GM19395 (cell line): Measurements from ENCODE around the gene PIK3R4.

Source experiments
- ATAC-seq: cut with Tn5 transposase; IDR thresholded peaks from one replicate; pipeline ENCODE4 v1.9.1; 2021; ENCODE audit warnings: mild to moderate bottlenecking, moderate library complexity; ENCODE audit not compliant: unreplicated experiment

The PIK3R4 gene

GRCh38 chr3:130644628-130645253, 101.9 kb downstream of the PIK3R4 start:
- ATAC-seq: no peak

DNA sequence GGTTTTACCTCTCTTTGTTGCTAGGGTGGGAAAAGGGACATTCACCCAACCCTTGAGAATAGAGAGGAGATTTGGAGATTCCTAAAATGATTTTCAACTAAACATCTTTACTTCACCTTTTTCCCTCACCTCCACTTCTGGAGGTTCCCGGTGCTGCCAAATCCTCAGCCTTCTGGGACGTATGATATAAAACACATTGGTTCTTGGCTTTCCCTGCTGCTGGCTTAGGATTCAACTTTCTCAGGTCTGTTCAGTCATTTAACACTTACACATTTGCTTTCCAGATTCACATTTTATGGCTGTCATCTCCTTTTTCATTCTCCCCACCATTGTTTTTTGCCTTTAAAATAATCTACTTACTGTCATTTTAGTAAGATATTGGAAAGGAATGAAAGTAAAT, 106.6 kb downstream of the PIK3R4 start:
- no peak for ATAC-seq

DNA sequence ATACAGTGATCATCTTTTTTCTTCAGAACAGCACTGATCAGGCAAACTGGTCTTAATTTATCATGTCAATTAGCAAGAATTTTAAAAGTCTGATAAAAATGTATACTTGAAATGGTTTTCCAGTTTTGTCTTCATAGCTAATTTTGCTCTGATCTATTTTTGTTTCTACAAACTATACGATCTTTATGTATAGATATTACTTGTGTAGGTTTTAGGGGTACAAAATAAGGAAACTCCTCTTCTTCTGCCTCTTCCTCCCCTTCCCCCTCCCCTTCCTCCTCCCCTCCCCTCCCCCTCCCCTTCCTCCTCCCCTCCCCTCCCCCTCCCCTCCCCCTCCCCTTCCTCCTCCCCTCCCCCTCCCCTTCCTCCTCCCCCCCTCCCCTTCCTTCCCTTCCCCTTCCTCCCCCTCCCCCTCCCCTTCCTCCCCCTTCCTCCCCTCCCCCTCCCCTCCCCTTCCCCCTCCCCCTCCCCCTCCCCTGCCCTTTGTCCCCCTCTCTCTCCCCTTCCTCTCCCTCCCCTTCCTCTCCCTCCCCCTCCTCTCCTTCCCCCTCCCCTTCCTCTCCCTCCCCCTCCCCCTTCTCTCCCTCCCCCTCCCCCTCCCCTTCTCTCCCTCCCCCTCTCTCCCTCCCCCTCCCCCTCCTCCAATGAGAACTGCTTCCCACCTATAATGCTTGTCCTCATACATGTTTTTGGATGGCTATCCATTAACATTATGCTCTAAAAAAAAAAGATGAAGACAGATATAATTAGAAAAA, 110.0 kb downstream of the PIK3R4 start:
- ATAC-seq: no peak

GRCh38 chr3:130635978-130636377, 110.7 kb downstream of the PIK3R4 start:
- ATAC-seq: no peak

DNA sequence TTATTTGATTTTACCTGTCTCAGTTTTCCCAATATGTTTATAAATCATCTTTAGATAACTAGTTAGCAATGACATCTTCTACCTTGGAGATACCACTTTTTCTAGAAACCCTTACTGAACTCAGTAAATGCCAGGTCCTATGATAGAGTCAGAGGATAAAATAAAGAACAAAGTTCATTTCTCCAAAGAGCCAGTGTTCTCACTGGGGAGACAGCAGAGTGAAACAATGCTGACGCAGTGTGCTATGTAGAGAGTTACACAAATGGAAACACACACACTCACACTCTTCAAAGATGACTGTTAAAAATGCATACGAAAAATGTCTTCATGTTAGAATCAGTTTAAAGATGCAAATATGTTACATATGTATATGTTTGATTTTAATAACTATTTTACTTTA, 111.3 kb downstream of the PIK3R4 start:
- ATAC-seq: no peak
